Activated naive CD8-positive, alpha-beta T cell (primary cell): Measurements from ENCODE around the gene HCFC2.
A peak's percentile ranks its signal among the peaks of the same experiment; 100 is the strongest.
"Not testable (repeated sequence)": the region's sequence is repeated elsewhere in the genome, so short reads cannot be mapped to it uniquely, and the experiment has no call there.

ENCODE experiments used
- H3K27ac Mint-ChIP-seq: one replicate; pipeline ENCODE4 v1.8.0; 2021; ENCODE audit warnings: mixed read lengths
- H3K27me3 Mint-ChIP-seq: one replicate; pipeline ENCODE4 v1.8.0; 2021; ENCODE audit warnings: mixed read lengths
- H3K36me3 Mint-ChIP-seq: one replicate; pipeline ENCODE4 v1.8.0; 2021; ENCODE audit warnings: mixed read lengths
- H3K4me1 Mint-ChIP-seq: one replicate; pipeline ENCODE4 v1.8.0; 2021; ENCODE audit warnings: low read depth, mixed read lengths
- H3K4me3 Mint-ChIP-seq: one replicate; pipeline ENCODE4 v1.8.0; 2021; ENCODE audit warnings: mild to moderate bottlenecking, mixed read lengths
- H3K9me3 Mint-ChIP-seq: one replicate; pipeline ENCODE4 v1.8.0; 2021; ENCODE audit warnings: low read depth, mixed read lengths

Gene HCFC2

GRCh38 chr12:104064031-104064841, at the start of gene HCFC2:
Gene HCFC2 (plus strand): TSS chr12:104064531. CDS start chr12:104064561, 30 bp downstream.
- H3K4me3 Mint-ChIP-seq, result peak within 1 kb of the TSS; percentile 94
- no peaks in the 10 kb centered on the region for H3K9me3 Mint-ChIP-seq
- peaks cover 22% of the 10 kb centered on the region for H3K4me1 Mint-ChIP-seq
- H3K27me3 Mint-ChIP-seq, result peaks cover 3% of the 10 kb centered on the region
- H3K27ac Mint-ChIP-seq, result peak within 1 kb of the TSS; percentile 81
- peaks cover 3% of the 10 kb centered on the region for H3K36me3 Mint-ChIP-seq

DNA sequence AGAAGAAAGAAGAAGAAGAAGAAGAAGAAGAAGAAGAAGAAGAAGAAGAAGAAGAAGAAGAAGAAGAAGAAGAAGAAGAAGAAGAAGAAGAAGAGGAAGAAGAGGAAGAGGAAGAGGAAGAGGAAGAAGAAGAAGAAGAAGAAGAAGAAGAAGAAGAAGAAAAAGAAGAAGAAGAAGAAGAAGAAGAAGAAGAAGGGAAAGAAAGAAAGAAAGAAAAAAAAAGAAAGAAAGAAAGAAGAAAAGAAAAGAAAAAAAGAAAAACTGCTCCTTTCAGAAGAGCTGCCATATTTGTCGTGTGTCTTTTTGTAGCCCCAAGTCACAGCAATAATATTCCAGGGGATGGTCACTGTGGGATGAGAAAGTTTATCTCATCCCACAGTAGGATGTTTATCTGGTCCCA, 42.5 kb upstream of the HCFC2 start:
- not testable (repeated sequence) for H3K4me3 Mint-ChIP-seq, H3K36me3 Mint-ChIP-seq, H3K9me3 Mint-ChIP-seq, H3K27ac Mint-ChIP-seq, H3K4me1 Mint-ChIP-seq
- peaks cover 20% of the 10 kb centered on the region for H3K27me3 Mint-ChIP-seq

- H3K9me3 Mint-ChIP-seq, result no peaks in the 10 kb centered on the region
- no peak overlapping the region for H3K4me3 Mint-ChIP-seq
- no peaks in the 10 kb centered on the region for H3K4me1 Mint-ChIP-seq
- no peak overlapping the region for H3K27ac Mint-ChIP-seq
- peaks cover 3% of the 10 kb centered on the region for H3K36me3 Mint-ChIP-seq
- H3K27me3 Mint-ChIP-seq, result peaks cover 20% of the 10 kb centered on the region
Observed at GRCh38 chr12:104022786-104023185, 41.5 kb upstream of the HCFC2 start.

DNA sequence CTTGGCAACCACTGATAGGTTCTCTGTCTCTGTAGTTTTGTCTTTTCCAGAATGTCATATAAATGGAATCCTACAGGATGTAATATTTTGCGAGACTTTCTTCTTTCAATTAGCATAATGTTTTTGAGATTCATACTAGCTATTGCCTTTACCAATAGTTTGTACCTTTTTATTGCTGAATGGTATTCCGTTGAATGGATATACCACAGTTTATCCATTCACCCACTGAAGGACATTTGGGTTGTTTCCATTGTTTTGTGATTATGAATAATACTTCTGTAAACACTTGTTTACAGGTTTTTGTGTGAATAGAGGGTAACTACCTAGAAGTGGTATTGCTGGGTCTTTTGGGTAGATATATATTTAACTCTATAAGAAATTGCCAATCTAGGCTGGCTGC, 40.6 kb upstream of the HCFC2 start:
- Mint-ChIP-seq H3K4me1 (no peaks in the 10 kb centered on the region), H3K9me3 (no peaks in the 10 kb centered on the region), H3K27me3 (peaks cover 18% of the 10 kb centered on the region), H3K4me3 (no peak overlapping the region), H3K36me3 (peaks cover 3% of the 10 kb centered on the region), H3K27ac (no peak overlapping the region)

GRCh38 chr12:104024348-104024747, 40.0 kb upstream of the HCFC2 start:
- no peaks in the 10 kb centered on the region for H3K4me1 Mint-ChIP-seq
- no peak overlapping the region for H3K27ac Mint-ChIP-seq
- peaks cover 17% of the 10 kb centered on the region for H3K27me3 Mint-ChIP-seq
- H3K9me3 Mint-ChIP-seq, result no peaks in the 10 kb centered on the region
- H3K36me3 Mint-ChIP-seq, result peaks cover 3% of the 10 kb centered on the region
- no peak overlapping the region for H3K4me3 Mint-ChIP-seq

- Mint-ChIP-seq H3K27ac (no peak overlapping the region), H3K27me3 (peaks cover 10% of the 10 kb centered on the region), H3K4me3 (no peak overlapping the region), H3K36me3 (no peaks in the 10 kb centered on the region), H3K4me1 (no peaks in the 10 kb centered on the region), H3K9me3 (no peaks in the 10 kb centered on the region)
Observed at GRCh38 chr12:104025771-104026170, 38.6 kb upstream of the HCFC2 start.

- H3K27ac Mint-ChIP-seq, result no peak overlapping the region
- H3K27me3 Mint-ChIP-seq, result peaks cover 3% of the 10 kb centered on the region
- no peaks in the 10 kb centered on the region for H3K36me3 Mint-ChIP-seq
- no peaks in the 10 kb centered on the region for H3K4me1 Mint-ChIP-seq
- H3K9me3 Mint-ChIP-seq, result no peaks in the 10 kb centered on the region
- no peak overlapping the region for H3K4me3 Mint-ChIP-seq
Observed at GRCh38 chr12:104026841-104027599, 37.3 kb upstream of the HCFC2 start.

- not testable (repeated sequence) for H3K27ac Mint-ChIP-seq, H3K27me3 Mint-ChIP-seq, H3K4me1 Mint-ChIP-seq, H3K36me3 Mint-ChIP-seq, H3K9me3 Mint-ChIP-seq, H3K4me3 Mint-ChIP-seq
Observed at GRCh38 chr12:104030596-104030995, 33.7 kb upstream of the HCFC2 start.

DNA sequence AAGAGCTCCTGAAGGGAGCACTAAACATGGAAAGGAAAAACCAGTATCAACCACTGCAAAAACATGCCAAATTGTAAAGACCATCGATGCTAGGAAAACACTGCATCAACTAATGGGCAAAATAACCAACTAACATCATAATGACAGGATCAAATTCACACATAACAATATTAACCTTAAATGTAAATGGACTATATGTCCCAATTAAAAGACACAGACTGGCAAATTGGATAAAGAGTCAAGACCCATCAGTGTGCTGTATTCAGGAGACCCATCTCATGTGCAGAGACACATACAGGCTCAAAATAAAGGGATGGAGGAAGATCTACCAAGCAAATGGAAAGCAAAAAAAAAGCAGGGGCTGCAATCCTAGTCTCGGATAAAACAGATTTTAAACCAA, 28.2 kb upstream of the HCFC2 start:
- not testable (repeated sequence) for H3K36me3 Mint-ChIP-seq, H3K4me1 Mint-ChIP-seq, H3K27me3 Mint-ChIP-seq, H3K27ac Mint-ChIP-seq, H3K4me3 Mint-ChIP-seq, H3K9me3 Mint-ChIP-seq

DNA sequence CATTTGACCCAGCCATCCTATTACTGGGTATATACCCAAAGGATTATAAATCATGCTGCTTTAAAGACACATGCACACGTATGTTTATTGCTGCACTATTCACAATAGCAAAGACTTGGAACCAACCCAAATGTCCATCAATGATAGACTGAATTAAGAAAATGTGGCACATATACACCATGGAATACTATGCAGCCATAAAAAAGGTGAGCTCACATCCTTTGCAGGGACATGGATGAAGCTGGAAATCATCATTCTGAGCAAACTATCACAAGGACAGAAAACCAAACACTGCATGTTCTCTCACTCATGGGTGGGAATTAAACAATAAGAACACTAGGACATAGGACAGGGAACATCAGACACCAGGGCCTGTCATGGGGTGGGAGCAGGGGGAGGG, 24.6 kb upstream of the HCFC2 start:
- H3K4me3 Mint-ChIP-seq, H3K27ac Mint-ChIP-seq, H3K9me3 Mint-ChIP-seq, H3K36me3 Mint-ChIP-seq, H3K27me3 Mint-ChIP-seq, H3K4me1 Mint-ChIP-seq: not testable (repeated sequence)

DNA sequence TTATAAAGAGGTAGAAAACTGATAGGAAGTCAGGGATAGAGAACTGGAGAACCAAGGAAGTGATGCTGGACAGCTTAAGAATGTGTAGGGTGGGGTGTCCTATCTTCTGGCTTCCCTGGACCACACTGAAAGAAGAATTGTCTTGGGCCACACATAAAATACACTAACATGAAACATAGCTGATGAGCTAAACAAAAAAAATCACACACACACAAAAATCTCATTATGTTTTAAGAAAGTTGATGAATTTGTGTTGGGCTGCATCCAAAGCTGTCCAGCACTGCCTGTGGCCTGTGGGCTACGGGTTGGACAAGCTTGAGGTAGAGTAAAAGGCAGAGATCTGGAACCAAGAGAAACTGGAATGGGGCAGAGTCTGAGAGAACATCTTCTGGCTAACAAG, 21.8 kb upstream of the HCFC2 start:
- Mint-ChIP-seq H3K9me3 (no peaks in the 10 kb centered on the region), H3K4me3 (no peak overlapping the region), H3K4me1 (no peaks in the 10 kb centered on the region), H3K27ac (no peak overlapping the region), H3K27me3 (no peaks in the 10 kb centered on the region), H3K36me3 (no peaks in the 10 kb centered on the region)

DNA sequence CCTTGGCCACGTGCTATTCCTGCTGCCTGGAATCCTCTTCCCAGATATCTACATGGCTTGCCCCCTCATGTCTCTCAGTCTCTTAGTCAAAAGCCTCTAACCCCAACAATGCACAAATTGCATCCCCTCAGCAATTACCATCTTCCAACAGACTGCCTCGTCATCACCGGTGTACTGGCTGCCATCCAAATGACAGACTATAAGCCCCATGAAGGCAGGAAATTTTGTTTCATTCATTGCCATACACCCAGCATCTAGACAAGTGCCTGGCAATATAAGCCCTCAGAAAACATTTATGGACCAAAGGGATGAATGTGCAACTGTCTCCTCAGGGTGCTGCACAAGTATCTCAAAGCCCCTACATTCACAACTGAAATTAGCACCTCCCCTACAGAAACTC, 20.2 kb upstream of the HCFC2 start:
- peaks cover 1% of the 10 kb centered on the region for H3K27me3 Mint-ChIP-seq
- H3K4me3 Mint-ChIP-seq, result no peak overlapping the region

DNA sequence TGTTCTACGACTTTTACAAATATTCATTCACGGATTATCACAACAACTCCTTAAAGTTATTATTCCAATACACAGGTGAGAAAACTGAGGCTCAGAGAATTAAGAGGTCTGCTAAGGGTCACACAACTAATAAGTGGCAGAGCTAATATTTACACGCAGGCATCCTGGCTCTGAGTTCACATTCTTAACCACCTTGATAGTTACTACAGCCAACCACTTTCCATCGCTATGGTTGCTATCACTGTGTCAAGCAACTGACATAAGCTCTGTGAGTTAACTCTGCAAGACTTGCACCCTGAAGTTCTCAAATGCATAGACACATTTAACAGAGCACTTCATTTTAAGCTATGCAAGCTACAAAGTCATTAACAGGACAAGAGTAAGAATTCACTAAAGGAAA, 18.0 kb upstream of the HCFC2 start:
- Mint-ChIP-seq H3K36me3 (no peaks in the 10 kb centered on the region), H3K9me3 (no peaks in the 10 kb centered on the region), H3K27ac (no peak overlapping the region), H3K4me3 (no peak overlapping the region), H3K27me3 (peaks cover 8% of the 10 kb centered on the region), H3K4me1 (peaks cover 5% of the 10 kb centered on the region)

More for the DNA sequence above, 20.2 kb upstream of the HCFC2 start:
- H3K27ac Mint-ChIP-seq, result no peak overlapping the region
- H3K4me1 Mint-ChIP-seq, result no peaks in the 10 kb centered on the region
- H3K9me3 Mint-ChIP-seq, result no peaks in the 10 kb centered on the region
- H3K36me3 Mint-ChIP-seq, result no peaks in the 10 kb centered on the region

DNA sequence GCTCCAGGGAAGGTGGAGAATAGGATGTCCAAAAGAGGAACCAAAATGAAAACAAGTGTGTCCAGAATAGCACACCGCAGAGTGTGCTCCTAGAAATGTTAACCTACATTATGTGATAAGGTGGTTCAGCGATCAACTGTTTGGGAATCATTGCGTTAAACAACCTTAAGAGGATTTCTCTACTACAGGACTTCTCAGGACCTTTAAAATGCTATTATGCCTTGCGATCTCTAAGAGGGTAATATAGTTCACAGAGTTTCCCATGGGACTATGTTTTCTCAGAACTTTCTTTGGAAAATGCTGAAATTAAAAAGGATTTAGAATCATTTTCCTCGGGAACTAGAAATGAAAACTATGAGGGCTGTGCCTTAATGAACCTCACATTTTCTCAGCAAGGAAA, 16.2 kb upstream of the HCFC2 start:
- H3K27me3 Mint-ChIP-seq, result peaks cover 20% of the 10 kb centered on the region
- H3K27ac Mint-ChIP-seq, result no peak overlapping the region
- H3K36me3 Mint-ChIP-seq, result no peaks in the 10 kb centered on the region
- no peaks in the 10 kb centered on the region for H3K9me3 Mint-ChIP-seq
- H3K4me3 Mint-ChIP-seq, result no peak overlapping the region
- H3K4me1 Mint-ChIP-seq, result peaks cover 5% of the 10 kb centered on the region

- peaks cover 22% of the 10 kb centered on the region for H3K27me3 Mint-ChIP-seq
- no peaks in the 10 kb centered on the region for H3K36me3 Mint-ChIP-seq
- H3K9me3 Mint-ChIP-seq, result no peaks in the 10 kb centered on the region
- H3K4me1 Mint-ChIP-seq, result peaks cover 5% of the 10 kb centered on the region
- H3K4me3 Mint-ChIP-seq, result no peak overlapping the region
- H3K27ac Mint-ChIP-seq, result no peak overlapping the region
Observed at GRCh38 chr12:104048811-104049210, 15.5 kb upstream of the HCFC2 start.
